GM20000 (cell line): ENCODE results near the gene LRRC43.

Experiments used
- DNase-seq: peaks from one replicate; pipeline ENCODE4 v3.0.0; 2012; ENCODE audit warnings: low spot score
- CTCF ChIP-seq: IDR thresholded peaks from 2 replicates; pipeline ENCODE4 v1.5.1; 2012; ENCODE audit warnings: mild to moderate bottlenecking, control low read depth; ENCODE audit errors: extremely low read depth, missing control alignments

The LRRC43 gene

GRCh38 chr12:122145505-122146330 is 37.2 kb upstream of the LRRC43 start:
- no peak for DNase-seq
- no peak for TF ChIP-seq CTCF

- TF ChIP-seq CTCF = no peak
- DNase-seq = no peak
These were observed 35.2 kb upstream of the LRRC43 start for GRCh38 chr12:122147514-122148290.

- DNase-seq = no peak
- no peak for TF ChIP-seq CTCF
These were observed 34.3 kb upstream of the LRRC43 start for GRCh38 chr12:122148657-122149056.

GRCh38 chr12:122150127-122150681 is 32.7 kb upstream of the LRRC43 start:
- no peak for TF ChIP-seq CTCF
- DNase-seq = no peak

- TF ChIP-seq CTCF = no peak
- no peak for DNase-seq
These were observed 30.2 kb upstream of the LRRC43 start for GRCh38 chr12:122152754-122153153.

GRCh38 chr12:122155705-122156104 is 27.2 kb upstream of the LRRC43 start:
- no peak for DNase-seq
- TF ChIP-seq CTCF = no peak
